Common myeloid progenitor, CD34-positive (primary cell): ENCODE measurements around the gene PPM1H. TPM values are rescaled to one million over a fixed set of nuclear protein-coding genes. Genes with fewer than 3 reads are reported as not detected.
A peak's percentile ranks its signal among the peaks of the same experiment; 100 is the strongest.

ENCODE experiments used
- CTCF ChIA-PET: fragments of 350-600 bp; sonication (Branson Sonifier 250); formaldehyde crosslinking; loops from one replicate; lab custom pipeline; 2021; ENCODE audit warnings: antibody characterized with exemption; lab: Charles Lee
- POLR2A ChIA-PET: fragments of 350-600 bp; sonication (Branson Sonifier 250); formaldehyde crosslinking; loops from one replicate; lab custom pipeline; 2021; ENCODE audit warnings: antibody characterized with exemption; lab: Charles Lee
- DNase-seq, 3 donors: peaks; one replicate each; pipeline versions ENCODE4 v3.0.0 to v3.0.0-alpha.2; 2013
- H3K27ac ChIP-seq, 2 experiments: 1 replicate in 1 of 2; 2 replicates in 1 of 2; pipeline ENCODE4 v1.7.0; 2013; ENCODE audit warnings: inconsistent platforms in 2 of 2, low read length in 2 of 2, mild to moderate bottlenecking in 2 of 2, low read depth in 1 of 2, moderate library complexity in 1 of 2; ENCODE audit not compliant: severe bottlenecking in 2 of 2, insufficient read depth in 1 of 2, poor library complexity in 1 of 2
- H3K27me3 ChIP-seq, 5 experiments: replicated peaks in 2 of 5; 1 replicate in 3 of 5; 2 replicates in 2 of 5; pipeline versions ENCODE4 v1.6.1 to v1.7.0; 2013; ENCODE audit warnings: low read length in 4 of 5, mild to moderate bottlenecking in 2 of 5, moderate library complexity in 2 of 5, inconsistent platforms in 1 of 5; ENCODE audit not compliant: insufficient read depth in 5 of 5, control insufficient read depth in 4 of 5
- H3K36me3 ChIP-seq, 4 experiments: 1 replicate in 2 of 4; 2 replicates in 2 of 4; pipeline versions ENCODE4 v1.6.1 to v1.7.0; 2013; ENCODE audit warnings: low read length in 3 of 4, control low read depth in 1 of 4, mild to moderate bottlenecking in 1 of 4; ENCODE audit not compliant: control insufficient read depth in 4 of 4, insufficient read depth in 4 of 4
- H3K4me1 ChIP-seq, 4 experiments: 1 replicate in 3 of 4; 2 replicates in 1 of 4; pipeline versions ENCODE4 v1.6.1 to v1.7.1; 2013; ENCODE audit warnings: low read length in 3 of 4, mild to moderate bottlenecking in 3 of 4, control low read depth in 1 of 4, inconsistent platforms in 1 of 4, moderate library complexity in 1 of 4; ENCODE audit not compliant: control insufficient read depth in 4 of 4, insufficient read depth in 4 of 4; ENCODE audit errors: control extremely low read depth in 1 of 4
- H3K4me3 ChIP-seq, 7 experiments: 1 replicate in 4 of 7; 2 replicates in 3 of 7; pipeline versions ENCODE4 v1.5.1 to v1.7.0; 2013; ENCODE audit warnings: mild to moderate bottlenecking in 7 of 7, low read length in 6 of 7, moderate library complexity in 6 of 7, inconsistent platforms in 2 of 7, low read depth in 2 of 7, control low read depth in 1 of 7; ENCODE audit not compliant: insufficient read depth in 4 of 7, control insufficient read depth in 1 of 7; ENCODE audit errors: extremely low read depth in 1 of 7
- H3K9me3 ChIP-seq, 5 experiments: 1 replicate in 4 of 5; 2 replicates in 1 of 5; pipeline versions ENCODE4 v1.6.1 to v1.7.1; 2013; ENCODE audit warnings: low read length in 4 of 5, mild to moderate bottlenecking in 2 of 5, inconsistent platforms in 1 of 5, low read depth in 1 of 5, moderate library complexity in 1 of 5; ENCODE audit not compliant: control insufficient read depth in 4 of 5, insufficient read depth in 2 of 5; ENCODE audit errors: control extremely low read depth in 1 of 5
- WGBS: methylation state at CpG from one replicate; pipeline ENCODE4 v1.1.5; 2013; ENCODE audit not compliant: insufficient coverage; 5-methylcytosine and 5-hydroxymethylcytosine counted together
- polyA plus RNA-seq: library from polyadenylated mRNA; unstranded; fragments of 120-200 nt; gene quantifications from one replicate; pipeline ENCODE4 v1.2.1, GENCODE V29; 2013

The PPM1H gene
- polyA plus RNA-seq: 25.3 TPM

GRCh38 chr12:62934799-62935674 lies at the start of gene PPM1H:
TSS of gene PPM1H (minus strand) at chr12:62935150. CDS start at chr12:62934736, 414 bp downstream.
- H3K27me3 ChIP-seq: no peaks in the 10 kb centered on the region

GRCh38 chr12:62983594-62983993 lies 48.6 kb upstream of the PPM1H start:
- Histone ChIP-seq H3K9me3 (no peaks in the 10 kb centered on the region), H3K4me3 (no peak overlapping the region), H3K27ac (no peak overlapping the region), H3K36me3 (no peaks in the 10 kb centered on the region), H3K4me1 (no peaks in the 10 kb centered on the region), H3K27me3 (no peaks in the 10 kb centered on the region)
- peak; percentile 58 to 73 (median 63) for DNase-seq
- POLR2A ChIA-PET: interaction anchor here (0.6 kb wide), 1 partner anchor 37 kb away, joined by 3 read pairs; no protein-coding TSS in a partner anchor
- 0% methylated on average over 1 of the region's 4 CpGs for WGBS
- CTCF ChIA-PET: interaction anchor here (0.7 to 3.0 kb wide), 18 partner anchors 10 to 405 kb away, joined by 3 to 17 read pairs (median 4); partner anchors contain the start of gene PPM1H

More at GRCh38 chr12:62934799-62935674, at the start of gene PPM1H:
- POLR2A ChIA-PET: interaction anchor here (0.9 to 1.3 kb wide), 8 partner anchors 15 to 123 kb away, joined by 3 to 7 read pairs (median 4); no protein-coding TSS in a partner anchor
- H3K9me3 ChIP-seq: no peaks in the 10 kb centered on the region
- DNase-seq: peak; percentile 89 to 94 (median 91)
- H3K4me3 ChIP-seq: peak within 1 kb of the TSS; percentile 75 to 99 (median 91)
- H3K4me1 ChIP-seq: peaks cover 0 to 44% (median 29%) of the 10 kb centered on the region in 4 experiments
- H3K36me3 ChIP-seq: no peaks in the 10 kb centered on the region
- CTCF ChIA-PET: interaction anchor here (0.8 to 3.9 kb wide), 34 partner anchors 9 to 140 kb away, joined by 3 to 30 read pairs (median 6); no protein-coding TSS in a partner anchor
- H3K27ac ChIP-seq: peak within 1 kb of the TSS; percentile 46 to 66
- WGBS: 2% methylated on average over 49 of the region's 69 CpGs

- Histone ChIP-seq H3K36me3 (no peaks in the 10 kb centered on the region), H3K27me3 (no peaks in the 10 kb centered on the region), H3K9me3 (peaks cover 0 to 2% (median 0%) of the 10 kb centered on the region in 5 experiments), H3K27ac (no peak overlapping the region), H3K4me3 (no peak overlapping the region), H3K4me1 (no peaks in the 10 kb centered on the region)
- ChIA-PET POLR2A (no interaction called here), CTCF (no interaction called here)
- no peak for DNase-seq
Measured at GRCh38 chr12:62978768-62979167, 43.8 kb upstream of the PPM1H start.

GRCh38 chr12:62977883-62978282 lies 42.9 kb upstream of the PPM1H start:
- Histone ChIP-seq H3K9me3 (peaks cover 0 to 2% (median 0%) of the 10 kb centered on the region in 5 experiments), H3K27me3 (no peaks in the 10 kb centered on the region), H3K4me1 (no peaks in the 10 kb centered on the region), H3K27ac (no peak overlapping the region), H3K36me3 (no peaks in the 10 kb centered on the region), H3K4me3 (no peak overlapping the region)
- no CpG with 5 or more reads among the region's 1 CpG for WGBS
- ChIA-PET POLR2A (no interaction called here), CTCF (no interaction called here)
- peak in 1 of 3 donors; percentile 8 for DNase-seq

GRCh38 chr12:62977418-62977817 lies 42.5 kb upstream of the PPM1H start:
- Histone ChIP-seq H3K27ac (no peak overlapping the region), H3K4me1 (no peaks in the 10 kb centered on the region), H3K27me3 (no peaks in the 10 kb centered on the region), H3K9me3 (peaks cover 0 to 2% (median 0%) of the 10 kb centered on the region in 5 experiments), H3K36me3 (no peaks in the 10 kb centered on the region), H3K4me3 (no peak overlapping the region)
- ChIA-PET POLR2A (no interaction called here), CTCF (no interaction called here)
- peak in 1 of 3 donors; percentile 41 for DNase-seq
- 97% methylated on average over 5 of the region's 5 CpGs for WGBS

GRCh38 chr12:62976110-62976662 lies 41.2 kb upstream of the PPM1H start:
- 100% methylated on average over 2 of the region's 4 CpGs for WGBS
- H3K36me3 ChIP-seq: no peaks in the 10 kb centered on the region
- H3K9me3 ChIP-seq: peaks cover 0 to 2% (median 0%) of the 10 kb centered on the region in 5 experiments
- H3K27ac ChIP-seq: no peak overlapping the region
- no peaks in the 10 kb centered on the region for H3K4me1 ChIP-seq
- no peak for DNase-seq
- H3K4me3 ChIP-seq: no peak overlapping the region
- no peaks in the 10 kb centered on the region for H3K27me3 ChIP-seq
- CTCF ChIA-PET: no interaction called here
- POLR2A ChIA-PET: interaction anchor here (0.6 kb wide), 1 partner anchor 111 kb away, joined by 3 read pairs; no protein-coding TSS in a partner anchor
